IPS-18a (cell line): Measurements from ENCODE around the gene CEMIP.

Experiments used
- H3K27ac ChIP-seq: one replicate; pipeline ENCODE4 v1.5.1; 2013; ENCODE audit warnings: low read length
- H3K27me3 ChIP-seq: one replicate; pipeline ENCODE4 v1.6.1; 2013; ENCODE audit warnings: mild to moderate bottlenecking, low read length; ENCODE audit not compliant: control insufficient read depth, insufficient read depth
- H3K36me3 ChIP-seq: one replicate; pipeline ENCODE4 v1.6.1; 2013; ENCODE audit warnings: low read depth, low read length; ENCODE audit not compliant: control insufficient read depth
- H3K4me1 ChIP-seq: one replicate; pipeline ENCODE4 v1.6.1; 2013; ENCODE audit warnings: low read depth, low read length; ENCODE audit not compliant: control insufficient read depth
- H3K4me3 ChIP-seq: one replicate; pipeline ENCODE4 v1.5.1; 2013; ENCODE audit warnings: low read length
- H3K9ac ChIP-seq: one replicate; pipeline ENCODE4 v1.6.1; 2013; ENCODE audit warnings: mild to moderate bottlenecking, low read length, moderate library complexity
- H3K9me3 ChIP-seq: one replicate; pipeline ENCODE4 v1.6.1; 2013; ENCODE audit warnings: low read depth, low read length; ENCODE audit not compliant: control insufficient read depth

Gene CEMIP

GRCh38 chr15:80788536-80788935 lies 9.4 kb downstream of the CEMIP start:
- no peaks in the 10 kb centered on the region for H3K27me3 ChIP-seq
- H3K27ac ChIP-seq: no peak overlapping the region
- H3K4me3 ChIP-seq: no peak overlapping the region
- H3K4me1 ChIP-seq: no peaks in the 10 kb centered on the region
- H3K9me3 ChIP-seq: no peaks in the 10 kb centered on the region
- no peaks in the 10 kb centered on the region for H3K36me3 ChIP-seq
- H3K9ac ChIP-seq: no peak overlapping the region

DNA sequence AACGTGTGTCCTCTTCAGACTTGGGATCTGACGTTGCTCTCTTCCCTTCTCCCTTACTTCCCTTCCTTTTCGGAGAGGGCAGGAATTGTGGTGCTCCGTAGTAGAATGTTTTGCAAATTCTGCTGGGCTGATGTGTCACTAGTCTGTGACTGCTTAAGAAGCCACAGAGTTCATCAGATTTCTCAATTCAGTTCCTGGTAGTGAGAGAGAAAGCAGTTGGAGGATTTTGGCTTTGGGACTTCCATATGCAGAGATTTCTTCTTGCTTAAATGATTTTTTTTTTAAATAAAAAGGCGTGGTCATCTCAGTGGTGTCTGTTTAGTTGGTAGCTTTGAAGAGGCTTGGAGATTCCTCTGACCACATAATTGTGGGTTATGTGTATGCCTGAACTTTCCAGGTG lies 10.1 kb downstream of the CEMIP start:
- Histone ChIP-seq H3K27me3 (no peaks in the 10 kb centered on the region), H3K36me3 (no peaks in the 10 kb centered on the region), H3K4me3 (no peak overlapping the region), H3K4me1 (no peaks in the 10 kb centered on the region), H3K9ac (no peak overlapping the region), H3K9me3 (no peaks in the 10 kb centered on the region), H3K27ac (no peak overlapping the region)

- Histone ChIP-seq H3K27ac (no peak overlapping the region), H3K4me1 (no peaks in the 10 kb centered on the region)
Observed at GRCh38 chr15:80789796-80790195, 10.6 kb downstream of the CEMIP start.

GRCh38 chr15:80790236-80790635 lies 11.1 kb downstream of the CEMIP start:
- H3K27me3 ChIP-seq: no peaks in the 10 kb centered on the region
- H3K4me3 ChIP-seq: no peak overlapping the region
- no peaks in the 10 kb centered on the region for H3K36me3 ChIP-seq
- H3K9me3 ChIP-seq: no peaks in the 10 kb centered on the region
- no peak overlapping the region for H3K27ac ChIP-seq
- H3K4me1 ChIP-seq: no peaks in the 10 kb centered on the region
- H3K9ac ChIP-seq: no peak overlapping the region

More at GRCh38 chr15:80789796-80790195, 10.6 kb downstream of the CEMIP start:
- Histone ChIP-seq H3K9me3 (no peaks in the 10 kb centered on the region), H3K36me3 (no peaks in the 10 kb centered on the region), H3K27me3 (no peaks in the 10 kb centered on the region), H3K9ac (no peak overlapping the region), H3K4me3 (no peak overlapping the region)

GRCh38 chr15:80791004-80791403 lies 11.8 kb downstream of the CEMIP start:
- H3K4me3 ChIP-seq: no peak overlapping the region
- H3K4me1 ChIP-seq: no peaks in the 10 kb centered on the region
- no peak overlapping the region for H3K27ac ChIP-seq
- H3K9ac ChIP-seq: no peak overlapping the region
- H3K27me3 ChIP-seq: no peaks in the 10 kb centered on the region
- no peaks in the 10 kb centered on the region for H3K36me3 ChIP-seq
- H3K9me3 ChIP-seq: no peaks in the 10 kb centered on the region

- Histone ChIP-seq H3K4me1 (no peaks in the 10 kb centered on the region), H3K4me3 (no peak overlapping the region), H3K27me3 (no peaks in the 10 kb centered on the region), H3K9ac (no peak overlapping the region), H3K36me3 (no peaks in the 10 kb centered on the region), H3K9me3 (no peaks in the 10 kb centered on the region), H3K27ac (no peak overlapping the region)
Observed at GRCh38 chr15:80796407-80796806, 17.2 kb downstream of the CEMIP start.

DNA sequence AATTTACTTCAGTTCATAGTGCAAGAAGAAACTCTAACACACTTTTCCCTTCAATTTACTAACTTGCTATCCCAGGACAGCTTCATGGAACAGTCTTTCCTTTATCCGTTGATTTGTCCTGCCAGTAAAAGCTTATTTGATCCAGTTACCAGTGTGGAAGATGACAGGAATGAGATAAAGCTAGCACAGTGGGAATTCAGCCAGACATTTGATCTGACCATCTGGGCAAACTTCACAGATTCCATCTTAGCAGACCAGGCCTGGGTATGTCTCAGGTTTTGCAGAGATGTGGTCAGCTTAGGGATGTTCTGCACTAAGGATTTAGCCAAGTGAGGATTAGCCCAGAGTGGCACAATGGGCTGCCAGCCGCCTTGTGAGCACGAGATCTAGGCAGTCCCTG lies 19.7 kb downstream of the CEMIP start:
- no peak overlapping the region for H3K9ac ChIP-seq
- no peak overlapping the region for H3K4me3 ChIP-seq
- H3K4me1 ChIP-seq: no peaks in the 10 kb centered on the region
- H3K27me3 ChIP-seq: no peaks in the 10 kb centered on the region
- H3K36me3 ChIP-seq: no peaks in the 10 kb centered on the region
- H3K9me3 ChIP-seq: no peaks in the 10 kb centered on the region
- H3K27ac ChIP-seq: no peak overlapping the region

DNA sequence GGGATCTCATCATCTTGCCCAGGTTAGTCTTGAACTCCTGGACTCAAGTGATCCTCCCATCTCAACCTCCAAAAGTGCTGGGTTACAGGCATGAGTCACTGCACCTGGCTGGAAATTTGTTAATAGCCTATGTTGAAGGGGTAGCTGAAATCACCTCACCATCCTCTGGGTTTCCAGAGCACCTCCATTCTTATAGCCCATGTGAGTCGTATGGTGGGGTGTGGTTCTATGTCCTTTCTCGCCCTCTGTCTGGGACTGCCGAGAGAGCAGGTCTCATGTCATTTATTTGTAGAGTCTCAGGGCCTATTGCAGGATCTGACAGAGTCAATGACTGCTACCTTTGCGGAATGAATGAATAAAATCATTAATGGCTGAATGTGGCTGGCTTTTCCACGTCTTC lies 20.9 kb downstream of the CEMIP start:
- Histone ChIP-seq H3K27ac (no peak overlapping the region), H3K36me3 (no peaks in the 10 kb centered on the region), H3K9ac (no peak overlapping the region), H3K9me3 (no peaks in the 10 kb centered on the region), H3K4me3 (no peak overlapping the region), H3K27me3 (no peaks in the 10 kb centered on the region), H3K4me1 (peaks cover 5% of the 10 kb centered on the region)

DNA sequence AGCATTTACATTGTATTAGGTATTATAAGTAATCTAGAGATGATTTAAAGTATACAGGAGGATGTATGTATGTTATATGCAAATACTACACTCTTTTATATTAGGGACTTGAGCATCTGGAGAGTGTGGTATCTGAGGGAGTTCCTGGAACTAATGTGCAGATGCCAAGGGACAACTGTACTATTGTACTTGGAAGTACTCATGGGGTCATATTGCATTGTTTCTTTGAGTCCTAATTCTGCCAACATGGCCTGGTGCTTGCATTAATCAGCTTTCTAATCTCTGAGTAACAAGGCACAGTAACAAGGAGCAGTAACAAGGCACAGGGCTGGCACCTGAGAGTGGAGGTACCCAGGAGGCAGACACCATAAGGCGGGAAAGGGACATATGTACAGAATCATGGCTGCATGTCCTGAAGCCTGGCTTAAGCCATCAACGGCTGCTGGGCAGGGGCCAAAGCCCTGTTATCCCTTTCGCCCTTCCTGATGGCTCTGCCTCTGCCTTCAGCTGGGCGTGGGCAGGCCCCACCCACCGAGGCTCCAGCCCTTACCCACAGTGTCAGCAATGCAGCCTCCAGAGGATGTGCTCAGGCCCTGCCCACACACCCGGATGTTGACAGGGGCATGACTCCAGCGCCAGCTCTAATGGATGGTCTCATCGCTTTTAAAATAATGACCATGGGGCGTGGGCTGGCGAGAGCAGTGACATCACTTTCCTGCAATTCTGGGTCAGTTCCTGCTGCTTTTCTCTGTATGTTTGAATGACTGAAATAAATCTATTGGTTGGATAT lies 22.9 kb downstream of the CEMIP start:
- H3K27me3 ChIP-seq: no peaks in the 10 kb centered on the region

GRCh38 chr15:80803580-80804525 lies 24.7 kb downstream of the CEMIP start:
- Histone ChIP-seq H3K4me3 (no peak overlapping the region), H3K9me3 (no peaks in the 10 kb centered on the region), H3K27ac (no peak overlapping the region), H3K36me3 (no peaks in the 10 kb centered on the region), H3K27me3 (no peaks in the 10 kb centered on the region), H3K9ac (no peak overlapping the region), H3K4me1 (peaks cover 7% of the 10 kb centered on the region)

More for the DNA sequence above, 22.9 kb downstream of the CEMIP start:
- Histone ChIP-seq H3K9me3 (no peaks in the 10 kb centered on the region), H3K4me3 (no peak overlapping the region), H3K9ac (no peak overlapping the region), H3K27ac (no peak overlapping the region), H3K36me3 (no peaks in the 10 kb centered on the region), H3K4me1 (peaks cover 7% of the 10 kb centered on the region)

GRCh38 chr15:80804970-80805495 lies 25.9 kb downstream of the CEMIP start:
- no peaks in the 10 kb centered on the region for H3K27me3 ChIP-seq
- H3K36me3 ChIP-seq: no peaks in the 10 kb centered on the region
- no peak overlapping the region for H3K27ac ChIP-seq
- peaks cover 7% of the 10 kb centered on the region for H3K4me1 ChIP-seq
- H3K9me3 ChIP-seq: no peaks in the 10 kb centered on the region
- no peak overlapping the region for H3K9ac ChIP-seq
- no peak overlapping the region for H3K4me3 ChIP-seq
